Testis (tissue), 5 donors: ENCODE data around the gene ANKRD34B. TPM values are rescaled to one million over a fixed set of nuclear protein-coding genes. Genes with fewer than 3 reads are reported as not detected.
A peak's percentile ranks its signal among the peaks of the same experiment; 100 is the strongest.

Experiments used
- DNase-seq: peaks from one replicate; pipeline ENCODE4 v3.0.0-alpha.2; 2019
- H3K27ac ChIP-seq, 2 donors: fragments of 200-600 bp; sonication (generic); one replicate each; pipeline ENCODE4 v1.5.1; 2019
- H3K27me3 ChIP-seq: fragments of 200-600 bp; sonication (generic); one replicate; pipeline ENCODE4 v1.5.1; 2019
- H3K36me3 ChIP-seq: fragments of 200-600 bp; sonication (generic); one replicate; pipeline ENCODE4 v1.5.1; 2017; ENCODE audit warnings: low read depth; ENCODE audit errors: missing control alignments
- H3K4me1 ChIP-seq: fragments of 200-600 bp; sonication (generic); one replicate; pipeline ENCODE4 v1.5.1; 2019
- H3K4me3 ChIP-seq, 2 donors: fragments of 200-600 bp; sonication (generic); one replicate each; pipeline ENCODE4 v1.5.1; 2017 to 2019
- H3K9me3 ChIP-seq: fragments of 200-600 bp; sonication (generic); one replicate; pipeline ENCODE4 v1.5.1; 2017
- POLR2A ChIP-seq: fragments of 450-650 bp; IDR thresholded peaks from one replicate; pipeline ENCODE4 v1.6.1; 2017; ENCODE audit warnings: antibody characterized with exemption, mild to moderate bottlenecking, moderate library complexity
- WGBS, 2 donors: methylation state at CpG; one replicate each; pipeline ENCODE4 v1.1.5; 2018; 5-methylcytosine and 5-hydroxymethylcytosine counted together
- intact Hi-C: fragments of 100-400 bp; cut with DNase I; formaldehyde crosslinking; loops from one replicate; pipeline ENCODE4 v1.15.1; 2023; ENCODE audit warnings: low total_unique reads
- long read RNA-seq, 2 donors: transcript quantifications; one replicate each; lab custom pipeline, GENCODE V29; 2026
- polyA plus RNA-seq: library from polyadenylated mRNA; stranded (reverse); fragments of 350-450 nt; fragmentation: Illumina TruSeq; extraction: RNeasy Lipid Tissue Mini Kit (QIAGEN cat#74804); gene quantifications from one replicate; pipeline ENCODE4 v1.2.3, GENCODE V29; 2014; ENCODE audit warnings: low read depth, low replicate concordance; ENCODE audit not compliant: insufficient read depth
- total RNA-seq, 2 donors: library from RNA; depleted of rRNA; stranded (reverse); fragments of >200 nt; gene quantifications; one replicate each; pipeline ENCODE4 v1.2.3, GENCODE V29; 2016
- TF ChIP-seq, protein P1 (sequence below), 3 experiments: fragments of 450-650 bp in 2 of 3; fragments of 200-600 bp in 1 of 3; sonication (generic) in 1 of 3; IDR thresholded peaks; one replicate each; pipeline ENCODE4 v1.5.1; 2016 to 2019; ENCODE audit warnings: antibody characterized with exemption in 3 of 3, mild to moderate bottlenecking in 2 of 3, moderate library complexity in 1 of 3

The ANKRD34B gene
- total RNA-seq = under 1 TPM; 0.12 to 0.16 TPM
- 0.34 TPM for polyA plus RNA-seq
- long read RNA-seq, donor 1 = 0 reads
- long read RNA-seq, donor 2 = 0 reads

DNA sequence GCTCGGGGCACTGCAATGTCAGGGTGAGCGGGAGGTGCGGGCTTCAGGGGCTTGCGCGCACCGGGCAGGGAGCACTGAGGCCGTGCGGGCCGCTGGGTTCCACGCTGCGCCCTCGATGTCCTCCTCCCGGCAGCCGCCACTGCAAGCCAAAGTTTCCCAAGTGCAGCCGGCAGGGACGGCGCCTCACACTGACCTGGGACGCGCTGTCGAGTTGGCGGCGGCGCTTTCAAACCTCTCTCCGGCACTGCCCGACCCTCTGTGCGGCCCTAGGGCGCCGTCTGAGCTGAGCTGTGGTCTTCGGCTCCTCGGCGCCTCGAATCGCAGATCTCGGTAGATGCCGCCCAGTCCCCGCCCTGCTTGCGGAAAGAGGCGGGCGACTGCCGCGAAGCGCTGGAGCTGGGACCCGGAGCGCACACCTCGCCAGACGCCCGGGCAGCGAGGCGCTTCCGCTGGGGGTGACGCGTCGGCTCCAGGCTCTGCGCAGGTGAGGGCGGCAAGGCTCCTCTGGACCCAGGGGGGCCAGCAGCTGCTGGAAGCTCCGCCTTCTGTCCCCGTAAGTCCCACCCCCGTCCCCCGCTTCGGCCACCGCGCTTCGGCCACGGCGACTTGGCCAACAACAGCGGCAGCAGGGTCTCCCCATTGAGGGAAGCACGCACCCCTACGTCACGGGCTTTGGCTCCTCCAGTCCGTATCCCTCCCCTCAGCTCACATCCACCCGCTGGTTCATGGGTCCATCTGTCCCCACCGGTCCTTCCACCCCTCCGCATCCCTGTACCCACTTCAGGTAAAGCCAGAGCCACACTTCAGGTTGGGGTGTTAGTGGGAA, at the start of gene ANKRD34B:
Gene ANKRD34B, minus strand, starts transcription at position 320 of the 826 bp plus-strand sequence. CDS start 10,261 bp downstream, outside the sequence.
- H3K27ac ChIP-seq = no peak within 1 kb of the TSS
- H3K36me3 ChIP-seq = no peaks in the 10 kb centered on the region
- WGBS, 2 donors = 1 to 4% methylated on average over 15 to 59 of the region's 73 CpGs
- intact Hi-C loops = no loop called here
- H3K27me3 ChIP-seq = no peaks in the 10 kb centered on the region
- no peaks in the 10 kb centered on the region for H3K9me3 ChIP-seq
- TF ChIP-seq POLR2A = no peak
- TF ChIP-seq, protein P1, sequence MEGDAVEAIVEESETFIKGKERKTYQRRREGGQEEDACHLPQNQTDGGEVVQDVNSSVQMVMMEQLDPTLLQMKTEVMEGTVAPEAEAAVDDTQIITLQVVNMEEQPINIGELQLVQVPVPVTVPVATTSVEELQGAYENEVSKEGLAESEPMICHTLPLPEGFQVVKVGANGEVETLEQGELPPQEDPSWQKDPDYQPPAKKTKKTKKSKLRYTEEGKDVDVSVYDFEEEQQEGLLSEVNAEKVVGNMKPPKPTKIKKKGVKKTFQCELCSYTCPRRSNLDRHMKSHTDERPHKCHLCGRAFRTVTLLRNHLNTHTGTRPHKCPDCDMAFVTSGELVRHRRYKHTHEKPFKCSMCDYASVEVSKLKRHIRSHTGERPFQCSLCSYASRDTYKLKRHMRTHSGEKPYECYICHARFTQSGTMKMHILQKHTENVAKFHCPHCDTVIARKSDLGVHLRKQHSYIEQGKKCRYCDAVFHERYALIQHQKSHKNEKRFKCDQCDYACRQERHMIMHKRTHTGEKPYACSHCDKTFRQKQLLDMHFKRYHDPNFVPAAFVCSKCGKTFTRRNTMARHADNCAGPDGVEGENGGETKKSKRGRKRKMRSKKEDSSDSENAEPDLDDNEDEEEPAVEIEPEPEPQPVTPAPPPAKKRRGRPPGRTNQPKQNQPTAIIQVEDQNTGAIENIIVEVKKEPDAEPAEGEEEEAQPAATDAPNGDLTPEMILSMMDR (IDR thresholded peaks at IDR 0.05) = no peak
- H3K4me3 ChIP-seq = peak within 1 kb of the TSS; percentile 26 to 49
- peaks cover 9% of the 10 kb centered on the region for H3K4me1 ChIP-seq
- DNase-seq = no peak

DNA sequence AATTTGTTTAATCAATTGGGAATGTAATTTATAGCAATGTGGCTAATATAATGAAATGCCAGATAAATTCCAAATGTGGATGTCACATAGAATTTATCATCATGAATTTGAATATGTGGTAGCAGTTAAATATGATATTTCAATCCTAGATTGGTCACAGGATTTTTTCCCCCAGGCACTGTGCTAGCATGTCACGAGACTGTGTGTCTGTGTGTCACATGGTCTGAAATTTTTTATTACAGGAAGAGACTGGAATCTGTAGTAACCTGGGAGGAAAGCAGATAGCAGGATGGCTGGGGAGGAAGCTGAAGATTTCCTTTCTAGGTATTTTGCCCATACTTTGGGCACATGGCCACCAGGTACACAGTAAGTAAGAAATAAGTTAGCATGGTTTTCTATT, 49.0 kb upstream of the ANKRD34B start:
- Histone ChIP-seq H3K9me3 (no peaks in the 10 kb centered on the region), H3K27ac (no peak overlapping the region), H3K27me3 (no peaks in the 10 kb centered on the region), H3K36me3 (no peaks in the 10 kb centered on the region), H3K4me1 (no peaks in the 10 kb centered on the region), H3K4me3 (no peak overlapping the region)
- DNase-seq = no peak
- TF ChIP-seq, protein P1 (IDR thresholded peaks at IDR 0.05) = no peak
- intact Hi-C loops = no loop called here
- 83 to 96% methylated on average over 1 of the region's 1 CpG for WGBS, 2 donors

- 93 to 96% methylated on average over 4 of the region's 4 CpGs for WGBS, 2 donors
- H3K9me3 ChIP-seq = no peaks in the 10 kb centered on the region
- no peak overlapping the region for H3K27ac ChIP-seq
- no peak for TF ChIP-seq POLR2A
- TF ChIP-seq, protein P1 (IDR thresholded peaks at IDR 0.05) = no peak
- H3K27me3 ChIP-seq = no peaks in the 10 kb centered on the region
- DNase-seq = no peak
- H3K36me3 ChIP-seq = no peaks in the 10 kb centered on the region
- no peak overlapping the region for H3K4me3 ChIP-seq
- intact Hi-C loops = no loop called here
- H3K4me1 ChIP-seq = no peaks in the 10 kb centered on the region
Observed at GRCh38 chr5:80618438-80618837, 48.4 kb upstream of the ANKRD34B start.

- Histone ChIP-seq H3K36me3 (no peaks in the 10 kb centered on the region), H3K4me1 (no peaks in the 10 kb centered on the region), H3K27ac (no peak overlapping the region), H3K9me3 (no peaks in the 10 kb centered on the region), H3K4me3 (no peak overlapping the region), H3K27me3 (no peaks in the 10 kb centered on the region)
- WGBS, 2 donors = 77 to 79% methylated on average over 17 of the region's 17 CpGs
- no peak for DNase-seq
- TF ChIP-seq, protein P1 (IDR thresholded peaks at IDR 0.05) = no peak
- TF ChIP-seq POLR2A = no peak
- intact Hi-C loops = no loop called here
Observed at GRCh38 chr5:80615266-80615914, 45.3 kb upstream of the ANKRD34B start.
